ENCODE measurements around the gene SLC2A9. TPM values are rescaled to one million over a fixed set of nuclear protein-coding genes. Genes with fewer than 3 reads are reported as not detected.

Gene SLC2A9
- total RNA-seq, 2 donors from 2014 or later = 9.1 to 17.5 TPM

DNA sequence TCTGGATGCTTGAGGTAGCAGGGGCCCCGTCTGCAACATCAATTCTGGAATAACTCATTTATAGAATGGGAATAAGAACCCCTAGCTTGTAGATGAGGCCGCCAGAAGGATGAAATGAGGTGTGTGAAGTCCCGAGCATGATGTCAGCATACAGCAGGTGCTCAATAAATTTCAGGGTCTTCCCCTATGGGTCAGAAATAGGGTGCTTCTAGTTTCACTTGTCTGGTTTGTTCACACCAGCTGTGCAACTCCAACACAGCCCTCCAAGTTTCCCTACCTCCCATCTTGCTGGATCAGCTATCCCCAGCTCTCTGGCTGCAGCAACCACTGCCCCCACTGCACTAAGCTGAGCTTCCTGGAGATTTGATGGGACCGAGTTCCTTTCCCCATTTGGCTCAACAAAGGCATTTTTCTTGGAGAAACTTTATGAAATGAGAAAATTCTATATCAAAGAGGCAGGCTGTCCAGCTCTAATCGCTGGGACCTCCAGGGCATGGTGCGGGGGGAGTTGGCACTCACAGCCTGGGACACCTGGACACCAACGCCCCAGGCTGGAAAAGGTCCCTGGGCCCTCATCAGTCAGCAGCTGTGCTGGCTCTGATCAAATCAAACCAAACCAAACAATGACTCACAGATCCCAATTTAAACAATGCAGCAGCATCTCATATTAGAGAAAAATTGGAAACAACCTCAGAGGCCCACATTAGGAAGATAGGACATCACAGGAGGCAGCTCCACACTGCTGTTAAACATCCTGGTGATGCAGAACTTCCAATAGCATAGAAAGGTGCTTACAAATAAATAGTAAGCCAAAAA, 13.3 kb downstream of the SLC2A9 start:
- no peak overlapping the region for H3K4me3 ChIP-seq
- H3K4me1 ChIP-seq (ENCODE audit: control insufficient read depth in 1 of 2, low read depth in 2 of 2) = peaks cover 18 to 34% of the 10 kb centered on the region in 2 donors
- H3K27ac ChIP-seq = no peak overlapping the region
- no peak for ATAC-seq (ENCODE audit: insufficient number of reproducible peaks, low FRiP score, low read depth)
- H3K36me3 ChIP-seq = no peaks in the 10 kb centered on the region
- no peak for TF ChIP-seq CTCF (IDR thresholded peaks at IDR 0.05)
- no peaks in the 10 kb centered on the region for H3K9me3 ChIP-seq
- no peak for DNase-seq (ENCODE audit: low spot score)
- no peaks in the 10 kb centered on the region for H3K27me3 ChIP-seq (replicated peaks; ENCODE audit: insufficient read depth)

DNA sequence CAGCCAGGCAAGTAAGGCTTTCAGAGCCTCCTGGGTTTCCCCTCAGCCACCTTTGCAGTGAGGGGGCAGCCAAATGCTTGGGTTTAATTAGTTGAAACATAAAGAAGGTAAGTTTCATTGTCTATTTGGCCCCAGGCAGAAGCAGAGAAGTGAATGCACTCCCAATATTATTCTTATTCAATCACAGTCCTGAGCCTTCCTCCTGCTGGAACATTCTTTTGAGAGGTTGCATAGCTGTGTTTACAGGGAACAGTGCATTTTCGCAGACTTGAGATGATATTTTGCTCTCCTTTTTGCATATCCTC, 13.9 kb downstream of the SLC2A9 start:
- ATAC-seq (ENCODE audit: insufficient number of reproducible peaks, low FRiP score, low read depth) (no peak), DNase-seq (ENCODE audit: low spot score) (no peak)
- no peak overlapping the region for H3K4me3 ChIP-seq
- no peaks in the 10 kb centered on the region for H3K9me3 ChIP-seq
- no peaks in the 10 kb centered on the region for H3K27me3 ChIP-seq (replicated peaks; ENCODE audit: insufficient read depth)
- no peaks in the 10 kb centered on the region for H3K36me3 ChIP-seq
- TF ChIP-seq CTCF (IDR thresholded peaks at IDR 0.05) = no peak
- H3K4me1 ChIP-seq (ENCODE audit: control insufficient read depth in 1 of 2, low read depth in 2 of 2) = peaks cover 18 to 34% of the 10 kb centered on the region in 2 donors
- no peak overlapping the region for H3K27ac ChIP-seq

GRCh38 chr4:10006601-10007435, 14.5 kb downstream of the SLC2A9 start:
- DNase-seq (ENCODE audit: low spot score) (no peak), ATAC-seq (ENCODE audit: insufficient number of reproducible peaks, low FRiP score, low read depth) (no peak)
- H3K27ac ChIP-seq = peak overlapping the region; percentile 31 to 76
- H3K4me1 ChIP-seq (ENCODE audit: control insufficient read depth in 1 of 2, low read depth in 2 of 2) = peaks cover 18 to 34% of the 10 kb centered on the region in 2 donors
- no peaks in the 10 kb centered on the region for H3K9me3 ChIP-seq
- H3K27me3 ChIP-seq (replicated peaks; ENCODE audit: insufficient read depth) = no peaks in the 10 kb centered on the region
- TF ChIP-seq CTCF (IDR thresholded peaks at IDR 0.05) = no peak
- H3K36me3 ChIP-seq = no peaks in the 10 kb centered on the region
- peak overlapping the region; percentile 25 for H3K4me3 ChIP-seq

DNA sequence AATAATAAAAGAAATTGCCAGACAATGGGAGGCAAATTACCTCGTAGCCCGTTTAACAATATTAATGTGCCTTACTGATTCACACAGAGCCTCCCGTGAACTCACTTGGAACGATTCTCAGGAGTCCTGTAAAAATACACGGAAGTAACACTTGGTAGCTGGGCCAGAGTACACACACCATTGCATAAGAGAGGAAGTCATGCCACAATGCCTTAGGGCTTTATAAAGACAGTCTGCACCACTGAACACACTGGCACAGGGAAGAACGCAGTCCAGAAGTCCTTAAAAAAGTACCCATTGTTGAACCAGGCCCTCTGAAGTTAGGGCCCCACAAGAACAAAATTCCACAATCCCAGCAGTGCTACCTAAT, 15.1 kb downstream of the SLC2A9 start:
- no peaks in the 10 kb centered on the region for H3K27me3 ChIP-seq (replicated peaks; ENCODE audit: insufficient read depth)
- DNase-seq (ENCODE audit: low spot score) (peak; percentile 40), ATAC-seq (ENCODE audit: insufficient number of reproducible peaks, low FRiP score, low read depth) (peak; percentile 85)
- H3K27ac ChIP-seq = peak overlapping the region; percentile 31 to 76
- H3K4me3 ChIP-seq = peak overlapping the region; percentile 25
- H3K4me1 ChIP-seq (ENCODE audit: control insufficient read depth in 1 of 2, low read depth in 2 of 2) = peaks cover 18 to 34% of the 10 kb centered on the region in 2 donors
- no peak for TF ChIP-seq CTCF (IDR thresholded peaks at IDR 0.05)
- no peaks in the 10 kb centered on the region for H3K36me3 ChIP-seq
- no peaks in the 10 kb centered on the region for H3K9me3 ChIP-seq

- H3K9me3 ChIP-seq = no peaks in the 10 kb centered on the region
- no peaks in the 10 kb centered on the region for H3K27me3 ChIP-seq (replicated peaks; ENCODE audit: insufficient read depth)
- DNase-seq (ENCODE audit: low spot score) = no peak
- H3K36me3 ChIP-seq = no peaks in the 10 kb centered on the region
- no peak for ATAC-seq (ENCODE audit: insufficient number of reproducible peaks, low FRiP score, low read depth)
- no peak overlapping the region for H3K4me3 ChIP-seq
- peak overlapping the region in 1 of 2 donors; percentile 76 for H3K27ac ChIP-seq
- peaks cover 18 to 34% of the 10 kb centered on the region in 2 donors for H3K4me1 ChIP-seq (ENCODE audit: control insufficient read depth in 1 of 2, low read depth in 2 of 2)
- TF ChIP-seq CTCF (IDR thresholded peaks at IDR 0.05) = no peak
Measured at GRCh38 chr4:10005632-10006031, 15.7 kb downstream of the SLC2A9 start.

Measured in thoracic aorta (tissue), 2 donors.